HG02884 (cell line): ENCODE results near the gene STAB1.

ENCODE experiments used
- ATAC-seq: cut with Tn5 transposase; IDR thresholded peaks from one replicate; pipeline ENCODE4 v1.9.1; 2021; ENCODE audit warnings: mild to moderate bottlenecking, moderate library complexity; ENCODE audit not compliant: unreplicated experiment

Gene STAB1

DNA sequence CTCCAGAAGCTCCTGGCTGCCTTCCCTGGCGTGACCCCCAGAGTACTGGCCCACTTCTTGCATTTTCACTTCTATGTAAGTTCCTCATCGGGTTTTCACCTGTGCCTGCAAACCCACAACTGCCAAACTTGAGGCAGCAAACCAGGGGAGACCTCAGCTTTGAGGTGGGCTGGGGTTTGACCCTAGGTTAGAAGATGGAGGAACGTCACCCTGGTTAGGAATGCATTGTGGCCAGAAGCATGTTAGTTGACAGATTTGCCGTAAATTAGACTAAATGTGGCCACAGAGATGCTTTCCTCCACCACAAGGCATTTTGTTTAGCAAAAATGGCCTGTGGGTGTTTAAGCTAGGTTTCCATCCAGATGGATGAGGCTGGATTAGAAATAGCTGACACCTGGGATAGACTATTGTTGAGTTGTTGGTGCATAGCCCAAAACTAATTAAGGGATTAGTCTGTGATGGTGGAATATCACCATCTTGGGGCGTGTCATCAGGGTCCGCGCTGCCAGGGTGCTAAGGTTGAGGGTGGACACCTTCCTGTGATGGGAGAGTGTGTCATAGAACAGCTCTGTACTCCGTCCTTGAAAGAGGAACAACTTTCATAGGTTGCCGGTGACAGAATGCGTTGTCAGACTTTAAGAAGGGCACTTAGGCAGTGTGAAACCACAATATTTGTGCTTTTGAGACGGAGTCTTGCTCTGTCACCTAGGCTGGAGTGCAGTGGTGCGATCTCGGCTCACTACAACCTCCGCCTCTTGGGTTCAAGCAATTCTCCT is 36.2 kb upstream of the STAB1 start:
- ATAC-seq = no peak

DNA sequence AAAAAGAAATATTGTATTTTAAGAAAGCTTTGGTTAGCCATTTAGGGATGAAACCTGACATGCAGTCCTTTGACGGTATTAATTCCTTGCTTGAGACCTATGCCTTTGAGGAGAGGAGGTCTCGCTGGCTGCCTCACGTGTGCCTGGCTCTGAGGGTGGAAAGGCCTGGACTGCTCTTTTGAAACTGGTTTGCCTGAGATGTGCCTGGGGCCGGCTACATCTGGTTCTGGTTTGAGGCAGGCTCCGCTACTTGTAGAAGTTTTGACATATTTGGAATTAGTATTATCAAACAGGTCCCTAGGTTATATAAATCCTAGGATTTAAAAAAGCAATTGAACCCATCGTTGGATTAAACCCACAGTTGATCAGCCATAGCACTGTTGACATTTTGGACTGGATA is 33.3 kb upstream of the STAB1 start:
- no peak for ATAC-seq

GRCh38 chr3:52463416-52463815 is 31.7 kb upstream of the STAB1 start:
- no peak for ATAC-seq

GRCh38 chr3:52468336-52468735 is 26.8 kb upstream of the STAB1 start:
- no peak for ATAC-seq

GRCh38 chr3:52469001-52469400 is 26.1 kb upstream of the STAB1 start:
- ATAC-seq = no peak

DNA sequence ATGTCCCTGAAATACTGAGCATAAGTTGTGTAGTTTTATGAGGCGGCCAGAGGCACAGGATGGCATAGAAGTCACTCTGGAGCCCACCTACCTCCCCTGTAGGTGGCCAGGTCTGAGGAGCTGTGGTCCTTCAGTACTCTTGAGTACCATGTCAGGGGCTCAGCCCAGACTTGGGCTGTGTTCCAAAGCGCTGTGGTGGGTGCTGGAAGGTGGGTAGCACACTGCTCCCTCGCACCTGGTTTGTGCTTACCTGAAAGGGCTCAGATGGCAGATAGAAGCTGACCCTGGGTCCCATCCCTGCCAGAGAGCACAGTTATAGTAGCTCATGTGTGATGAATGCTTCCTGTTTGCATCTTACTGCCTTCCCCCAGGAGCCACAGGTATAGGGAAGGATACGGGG is 24.2 kb upstream of the STAB1 start:
- ATAC-seq = no peak

DNA sequence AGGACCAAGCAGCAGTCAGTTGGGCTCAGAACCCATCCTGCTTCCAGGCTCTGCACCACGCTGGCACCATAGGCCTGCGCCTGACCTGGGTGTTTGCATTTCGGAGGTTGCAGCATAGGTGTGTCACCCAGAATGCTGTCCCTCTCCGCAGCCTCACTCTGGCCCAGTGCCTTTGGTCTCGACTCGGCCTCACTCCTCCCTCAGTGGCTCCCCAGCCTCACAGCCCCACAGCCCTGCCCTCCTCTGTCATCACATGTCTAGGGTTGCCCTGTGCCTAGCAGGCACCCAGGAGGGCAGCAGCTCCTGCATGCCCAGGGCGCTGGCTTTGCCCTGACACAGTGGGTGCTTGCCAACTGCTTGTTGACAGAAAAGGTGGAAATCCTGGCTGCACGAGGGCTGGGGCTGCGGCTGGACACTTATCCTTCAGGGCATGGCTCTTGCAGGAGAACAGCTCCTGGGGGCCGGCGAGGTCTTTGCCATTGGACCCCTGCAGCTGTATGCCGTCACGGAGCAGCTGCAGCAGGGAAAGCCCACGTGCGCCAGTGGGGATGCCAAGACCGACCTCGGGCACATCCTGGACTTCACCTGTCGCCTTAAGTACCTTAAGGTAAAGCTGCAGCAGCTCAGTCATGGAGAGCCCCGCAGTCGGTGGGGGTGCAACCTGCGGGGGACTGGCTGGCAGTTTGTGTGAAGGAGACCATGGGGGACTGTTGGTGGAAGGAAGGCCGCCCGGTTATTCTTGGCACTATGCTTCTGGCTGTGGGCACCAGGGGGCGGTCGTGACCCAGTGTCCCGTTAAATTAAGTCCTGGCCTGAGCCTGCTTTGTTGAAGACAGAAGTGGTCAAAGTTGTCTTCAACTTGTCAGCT is 23.5 kb upstream of the STAB1 start:
- no peak for ATAC-seq

DNA sequence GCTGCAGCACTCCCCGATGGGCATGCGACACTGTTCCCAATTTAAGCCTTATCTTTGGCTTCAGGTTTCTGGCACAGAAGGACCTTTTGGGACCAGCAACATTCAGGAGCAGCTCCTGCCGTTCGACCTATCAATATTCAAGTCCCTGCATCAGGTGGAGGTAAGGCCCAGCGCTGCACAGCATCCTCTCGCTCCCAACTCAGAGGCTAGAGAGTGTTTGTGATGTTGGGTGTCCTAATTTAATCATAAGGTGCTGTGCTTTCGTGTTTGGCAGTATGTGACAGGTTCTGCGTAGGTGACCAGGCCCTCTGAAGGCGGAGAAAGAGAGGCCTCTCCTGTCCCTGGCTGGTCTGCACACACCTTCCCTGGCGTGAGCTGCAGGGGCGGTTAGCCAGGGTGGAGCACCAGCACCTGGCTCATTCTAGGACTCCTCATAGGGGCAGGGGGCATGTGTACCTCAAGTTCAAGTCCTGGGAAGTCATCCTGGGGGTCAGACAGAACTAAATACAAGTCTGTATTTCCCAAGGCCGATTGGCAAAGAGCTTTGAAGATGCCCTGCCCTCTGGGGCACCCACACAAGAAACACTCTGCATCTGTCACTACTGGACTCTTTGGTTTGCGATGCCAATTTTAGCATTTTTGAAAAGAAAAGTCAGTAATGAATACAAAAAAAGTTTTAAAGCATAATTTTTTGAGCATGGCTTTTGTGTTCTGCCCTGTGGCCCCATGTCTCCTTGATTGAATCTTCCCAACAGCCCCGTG is 22.7 kb upstream of the STAB1 start:
- ATAC-seq = no peak

GRCh38 chr3:52473026-52473425 is 22.1 kb upstream of the STAB1 start:
- no peak for ATAC-seq

GRCh38 chr3:52477076-52477795 is 17.9 kb upstream of the STAB1 start:
- no peak for ATAC-seq

DNA sequence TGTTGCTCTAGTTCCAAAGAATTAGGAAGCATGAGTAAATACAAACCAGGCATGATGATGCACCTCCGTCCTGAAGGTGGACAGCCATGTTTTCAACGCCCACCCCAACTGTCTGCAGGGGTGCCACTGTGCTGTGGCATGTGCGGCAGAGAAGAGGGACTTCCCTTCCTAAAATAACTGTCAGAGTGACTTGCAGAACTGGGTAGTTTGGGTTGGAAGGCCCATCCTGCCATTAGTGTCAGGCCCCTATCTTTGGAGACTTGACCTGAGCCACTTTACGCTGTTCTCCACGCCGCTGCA is 17.4 kb upstream of the STAB1 start:
- no peak for ATAC-seq

- no peak for ATAC-seq
Measured at GRCh38 chr3:52479037-52479876, 15.9 kb upstream of the STAB1 start.

GRCh38 chr3:52479877-52480575 is 15.1 kb upstream of the STAB1 start:
- ATAC-seq = no peak

GRCh38 chr3:52480768-52481715 is 14.1 kb upstream of the STAB1 start:
- no peak for ATAC-seq

- ATAC-seq = no peak
Measured at GRCh38 chr3:52481819-52482521, 13.2 kb upstream of the STAB1 start.

- no peak for ATAC-seq
Measured at GRCh38 chr3:52483081-52483480, 12.1 kb upstream of the STAB1 start.

- no peak for ATAC-seq
Measured at GRCh38 chr3:52483577-52484381, 11.4 kb upstream of the STAB1 start.
